ENCODE data around the gene KIF21B. TPM values are rescaled to one million over a fixed set of nuclear protein-coding genes. Genes with fewer than 3 reads are reported as not detected.

KIF21B gene
- total and polyA plus RNA-seq, 2 of the 4 experiments (the other 2 are of a cell fraction), result 0.36 to 0.55 TPM

DNA sequence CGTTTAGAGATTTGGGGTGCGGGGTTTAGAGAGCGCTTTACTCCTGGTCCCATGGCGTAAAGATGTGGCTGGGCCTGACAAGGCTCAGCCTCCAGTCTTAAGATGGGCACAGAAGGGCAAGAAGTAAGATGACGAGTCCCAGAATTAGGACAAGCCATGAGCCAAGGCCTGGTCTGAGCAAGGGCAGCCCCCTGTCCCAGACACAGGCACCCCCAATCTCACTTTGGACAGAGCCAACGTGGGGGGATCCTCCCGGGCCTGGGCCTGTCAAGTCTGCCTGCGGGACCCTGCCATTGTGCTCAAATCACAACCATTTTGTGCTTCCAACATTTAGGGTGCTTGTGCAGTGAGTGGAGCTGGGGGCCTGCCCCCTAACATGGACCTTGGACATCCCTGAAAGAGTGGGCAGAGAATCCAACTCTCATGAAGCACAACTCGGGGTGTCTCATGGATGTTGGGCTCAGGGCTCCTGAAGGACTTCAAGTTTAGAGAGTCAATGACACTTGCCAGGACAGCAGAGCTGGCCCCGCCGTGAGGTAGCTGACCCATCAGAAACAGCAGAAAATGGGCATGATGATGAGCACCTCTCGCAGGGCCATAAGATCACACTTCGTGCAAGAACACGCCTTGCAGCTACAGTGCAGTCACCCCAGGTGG lies 52.6 kb downstream of the KIF21B start:
- Histone ChIP-seq H3K27me3 (ENCODE audit: control insufficient read depth, insufficient read depth, low read length) (peaks cover 9% of the 10 kb centered on the region), H3K4ac (ENCODE audit: low read depth, low read length) (no peak overlapping the region), H2AK5ac (ENCODE audit: low read depth, low read length) (no peak overlapping the region), H4K91ac (ENCODE audit: insufficient read depth, low read depth, low read length) (no peak overlapping the region), H4K5ac (ENCODE audit: low read depth, low read length) (no peak overlapping the region), H3K23ac (ENCODE audit: low read depth, low read length) (no peak overlapping the region), H3K9me1 (ENCODE audit: insufficient read depth, low read length) (no peaks in the 10 kb centered on the region), H2BK120ac (ENCODE audit: low read depth, low read length) (no peak overlapping the region), H3K36me3 (ENCODE audit: control insufficient read depth, insufficient read depth, low read length) (no peaks in the 10 kb centered on the region), H2AFZ (replicated peaks; ENCODE audit: low read length, poor library complexity) (no peak overlapping the region), H3K56ac (ENCODE audit: extremely low read depth, insufficient read depth, low read length) (no peak overlapping the region), H3K9me3 (ENCODE audit: control insufficient read depth, insufficient read depth, low read length) (no peaks in the 10 kb centered on the region), H2BK20ac (ENCODE audit: low read depth, low read length) (no peak overlapping the region), H2BK15ac (ENCODE audit: low read depth, low read length) (no peak overlapping the region), H2BK5ac (ENCODE audit: low read depth, low read length, poor library complexity, severe bottlenecking) (no peak overlapping the region), H3K4me2 (ENCODE audit: low read depth, low read length) (no peak overlapping the region), H3K4me1 (ENCODE audit: control insufficient read depth, insufficient read depth, low read length) (no peaks in the 10 kb centered on the region), H3K79me1 (ENCODE audit: low read depth in 1 of 2, low read length in 2 of 2) (no peaks in the 10 kb centered on the region), H3K4me3 (ENCODE audit: insufficient read depth, low read depth, low read length) (no peak overlapping the region), H3K18ac (ENCODE audit: low read depth, low read length) (no peak overlapping the region), H3K27ac (ENCODE audit: insufficient read depth, low read length) (no peak overlapping the region), H3K14ac (replicated peaks; ENCODE audit: low read depth, low read length) (no peak overlapping the region), H3K9ac (ENCODE audit: low read depth, low read length) (no peak overlapping the region), H4K20me1 (ENCODE audit: insufficient read depth, low read length) (no peaks in the 10 kb centered on the region), H4K8ac (ENCODE audit: low read depth in 2 of 2, low read length in 2 of 2) (no peak overlapping the region), H2AK9ac (replicated peaks; ENCODE audit: low read depth, low read length, poor library complexity) (no peak overlapping the region)
- POLR2A ChIA-PET (ENCODE audit: unreplicated experiment), result no interaction called here
- 78% methylated on average over 11 of the region's 14 CpGs; no CpG with 5 or more reads in 1 of the 2 experiments for WGBS, 2 experiments (ENCODE audit: extremely low coverage in 2 of 2, insufficient read length in 1 of 2)
- DNase-seq, result no peak
- ATAC-seq (ENCODE audit: low read depth), result no peak
- TF ChIP-seq, protein P1, sequence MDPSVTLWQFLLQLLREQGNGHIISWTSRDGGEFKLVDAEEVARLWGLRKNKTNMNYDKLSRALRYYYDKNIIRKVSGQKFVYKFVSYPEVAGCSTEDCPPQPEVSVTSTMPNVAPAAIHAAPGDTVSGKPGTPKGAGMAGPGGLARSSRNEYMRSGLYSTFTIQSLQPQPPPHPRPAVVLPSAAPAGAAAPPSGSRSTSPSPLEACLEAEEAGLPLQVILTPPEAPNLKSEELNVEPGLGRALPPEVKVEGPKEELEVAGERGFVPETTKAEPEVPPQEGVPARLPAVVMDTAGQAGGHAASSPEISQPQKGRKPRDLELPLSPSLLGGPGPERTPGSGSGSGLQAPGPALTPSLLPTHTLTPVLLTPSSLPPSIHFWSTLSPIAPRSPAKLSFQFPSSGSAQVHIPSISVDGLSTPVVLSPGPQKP (IDR thresholded peaks at IDR 0.05; ENCODE audit: borderline replicate concordance, low read depth, low read length), result no peak
- TF ChIP-seq SMC3 (IDR thresholded peaks at IDR 0.05; ENCODE audit: low read depth, low read length) (no peak), CEBPB (IDR thresholded peaks at IDR 0.05; ENCODE audit: low read depth, low read length) (no peak), POLR2A (IDR thresholded peaks at IDR 0.05; ENCODE audit: low read depth, low read length) (no peak), MAZ (IDR thresholded peaks at IDR 0.05; ENCODE audit: borderline replicate concordance, low read depth, low read length) (no peak)
- TF ChIP-seq, protein P2, sequence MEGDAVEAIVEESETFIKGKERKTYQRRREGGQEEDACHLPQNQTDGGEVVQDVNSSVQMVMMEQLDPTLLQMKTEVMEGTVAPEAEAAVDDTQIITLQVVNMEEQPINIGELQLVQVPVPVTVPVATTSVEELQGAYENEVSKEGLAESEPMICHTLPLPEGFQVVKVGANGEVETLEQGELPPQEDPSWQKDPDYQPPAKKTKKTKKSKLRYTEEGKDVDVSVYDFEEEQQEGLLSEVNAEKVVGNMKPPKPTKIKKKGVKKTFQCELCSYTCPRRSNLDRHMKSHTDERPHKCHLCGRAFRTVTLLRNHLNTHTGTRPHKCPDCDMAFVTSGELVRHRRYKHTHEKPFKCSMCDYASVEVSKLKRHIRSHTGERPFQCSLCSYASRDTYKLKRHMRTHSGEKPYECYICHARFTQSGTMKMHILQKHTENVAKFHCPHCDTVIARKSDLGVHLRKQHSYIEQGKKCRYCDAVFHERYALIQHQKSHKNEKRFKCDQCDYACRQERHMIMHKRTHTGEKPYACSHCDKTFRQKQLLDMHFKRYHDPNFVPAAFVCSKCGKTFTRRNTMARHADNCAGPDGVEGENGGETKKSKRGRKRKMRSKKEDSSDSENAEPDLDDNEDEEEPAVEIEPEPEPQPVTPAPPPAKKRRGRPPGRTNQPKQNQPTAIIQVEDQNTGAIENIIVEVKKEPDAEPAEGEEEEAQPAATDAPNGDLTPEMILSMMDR (conservative IDR thresholded peaks at IDR 0.05; ENCODE audit: low read depth, low read length), result no peak
- BruUV-seq (replicated peaks), result no TSS peak
- intact Hi-C loops (cut with micrococcal nuclease) (loop anchor here (5.0 to 10.0 kb wide), 2 partner anchors 346 to 436 kb away; partner anchors contain the start of gene KIF14), dilution Hi-C loops (cut with HindIII; ENCODE audit: low sequenced_read_pairs, unreplicated experiment) (no loop called here), in situ Hi-C loops (cut with MboI; ENCODE audit: low sequenced_read_pairs) (no loop called here)
- CTCF ChIA-PET, result interaction anchor here (1.5 to 2.6 kb wide), 2 partner anchors 18 to 24 kb away, joined by 6 to 8 read pairs; no protein-coding TSS in a partner anchor

Measured in IMR-90 (cell line).